Astrocyte (in vitro differentiated cells and primary cell): ENCODE measurements around the gene ATP1B1. TPM values are rescaled to one million over a fixed set of nuclear protein-coding genes. Genes with fewer than 3 reads are reported as not detected.
A peak's percentile ranks its signal among the peaks of the same experiment; 100 is the strongest.

Experiments used
- DNase-seq: peaks from one replicate; pipeline ENCODE4 v3.0.0-alpha.2; 2010; ENCODE audit warnings: low read depth
- FAIRE-seq: peaks from 2 replicates; lab custom pipeline; 2011; peaks lifted over from hg19 to GRCh38; lab: Jason Lieb, UNC
- H2AFZ ChIP-seq: 2 replicates; pipeline ENCODE4 v1.6.0; 2012; ENCODE audit warnings: low read depth, low read length, inconsistent platforms
- H3K27ac ChIP-seq: 2 replicates; pipeline ENCODE4 v1.5.1; 2011; ENCODE audit warnings: low read depth, low read length, inconsistent platforms
- H3K27me3 ChIP-seq: 2 replicates; pipeline ENCODE4 v1.6.0; 2011; ENCODE audit warnings: low read length, inconsistent platforms; ENCODE audit not compliant: insufficient read depth
- H3K36me3 ChIP-seq: 2 replicates; pipeline ENCODE4 v1.5.1; 2011; ENCODE audit warnings: low read length, inconsistent platforms; ENCODE audit not compliant: insufficient read depth
- H3K4me1 ChIP-seq: 2 replicates; pipeline ENCODE4 v1.5.1; 2011; ENCODE audit warnings: low read length, inconsistent platforms; ENCODE audit not compliant: insufficient read depth
- H3K4me2 ChIP-seq: 2 replicates; pipeline ENCODE4 v1.6.0; 2012; ENCODE audit warnings: low read length, inconsistent platforms
- H3K4me3 ChIP-seq: 2 replicates; pipeline ENCODE4 v1.5.1; 2011; ENCODE audit warnings: low read depth, mild to moderate bottlenecking, low read length, inconsistent platforms; ENCODE audit not compliant: insufficient read depth
- H3K79me2 ChIP-seq: 2 replicates; pipeline ENCODE4 v1.6.0; 2012; ENCODE audit warnings: mild to moderate bottlenecking, low read length, inconsistent platforms; ENCODE audit not compliant: insufficient read depth
- H3K9ac ChIP-seq: 2 replicates; pipeline ENCODE4 v1.6.0; 2012; ENCODE audit warnings: mild to moderate bottlenecking, low read length, inconsistent platforms
- H3K9me3 ChIP-seq: 2 replicates; pipeline ENCODE4 v1.5.1; 2012; ENCODE audit warnings: low read depth, mild to moderate bottlenecking, low read length, inconsistent platforms; ENCODE audit not compliant: insufficient read depth
- H4K20me1 ChIP-seq: 2 replicates; pipeline ENCODE4 v1.6.0; 2012; ENCODE audit warnings: low read length, inconsistent platforms; ENCODE audit not compliant: insufficient read depth
- H3K27ac Mint-ChIP-seq: one replicate; pipeline ENCODE4 v1.8.0; 2021; ENCODE audit warnings: mild to moderate bottlenecking, mixed read lengths; ENCODE audit not compliant: unreplicated experiment
- H3K27me3 Mint-ChIP-seq: one replicate; pipeline ENCODE4 v1.8.0; 2021; ENCODE audit warnings: low read depth, mixed read lengths; ENCODE audit not compliant: unreplicated experiment
- H3K36me3 Mint-ChIP-seq: one replicate; pipeline ENCODE4 v1.8.0; 2021; ENCODE audit warnings: low read depth, mixed read lengths; ENCODE audit not compliant: unreplicated experiment
- H3K4me1 Mint-ChIP-seq: one replicate; pipeline ENCODE4 v1.8.0; 2021; ENCODE audit warnings: low read depth, mixed read lengths; ENCODE audit not compliant: unreplicated experiment
- H3K4me3 Mint-ChIP-seq: one replicate; pipeline ENCODE4 v1.8.0; 2021; ENCODE audit warnings: mild to moderate bottlenecking, moderate library complexity, mixed read lengths; ENCODE audit not compliant: unreplicated experiment
- H3K9me3 Mint-ChIP-seq: one replicate; pipeline ENCODE4 v1.8.0; 2021; ENCODE audit warnings: mild to moderate bottlenecking, mixed read lengths; ENCODE audit not compliant: unreplicated experiment
- EZH2 ChIP-seq: IDR thresholded peaks from 2 replicates; pipeline ENCODE4 v1.6.1; 2012; ENCODE audit warnings: mild to moderate bottlenecking, low read length, inconsistent platforms; ENCODE audit not compliant: insufficient read depth
- total RNA-seq: library from RNA; stranded (reverse); gene quantifications from 2 replicates; pipeline ENCODE4 v1.2.1, GENCODE V29; 2021
- TF ChIP-seq, protein P1 (sequence below): IDR thresholded peaks from 2 replicates; pipeline ENCODE4 v1.5.1; 2011; ENCODE audit warnings: low read depth, mild to moderate bottlenecking, inconsistent platforms, low read length, moderate library complexity; ENCODE audit not compliant: insufficient read depth

ATP1B1 gene
- total RNA-seq, 1 donor from 2014 or later: 56.5 TPM

DNA sequence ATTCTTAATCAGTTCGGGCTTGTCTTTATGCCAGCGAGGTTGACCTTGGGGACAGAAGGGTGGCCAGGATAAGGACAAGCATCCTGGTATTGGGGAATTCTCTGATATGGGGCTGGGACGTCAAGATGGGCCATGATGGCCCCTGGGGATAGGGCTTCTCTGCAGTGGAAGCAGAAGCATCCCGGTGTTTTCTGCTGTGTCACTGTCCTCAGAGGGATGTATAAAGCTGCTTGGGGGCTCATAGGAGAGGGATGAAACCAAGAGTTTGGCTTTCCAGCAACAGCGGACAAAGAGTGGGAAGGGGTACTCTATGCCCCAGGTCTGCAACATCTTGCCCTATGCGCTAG, 1.4 kb upstream of the ATP1B1 start:
- Mint-ChIP-seq H3K9me3 (peaks cover 1% of the 10 kb centered on the region), H3K4me3 (peak overlapping the region; percentile 70), H3K27ac (no peak overlapping the region), H3K27me3 (peaks cover 4% of the 10 kb centered on the region), H3K4me1 (peaks cover 39% of the 10 kb centered on the region), H3K36me3 (peaks cover 2% of the 10 kb centered on the region)
- no peaks in the 10 kb centered on the region for H3K9me3 ChIP-seq
- H3K27me3 ChIP-seq: peaks cover 14% of the 10 kb centered on the region
- peaks cover 48% of the 10 kb centered on the region for H3K4me1 ChIP-seq
- TF ChIP-seq, protein P1, sequence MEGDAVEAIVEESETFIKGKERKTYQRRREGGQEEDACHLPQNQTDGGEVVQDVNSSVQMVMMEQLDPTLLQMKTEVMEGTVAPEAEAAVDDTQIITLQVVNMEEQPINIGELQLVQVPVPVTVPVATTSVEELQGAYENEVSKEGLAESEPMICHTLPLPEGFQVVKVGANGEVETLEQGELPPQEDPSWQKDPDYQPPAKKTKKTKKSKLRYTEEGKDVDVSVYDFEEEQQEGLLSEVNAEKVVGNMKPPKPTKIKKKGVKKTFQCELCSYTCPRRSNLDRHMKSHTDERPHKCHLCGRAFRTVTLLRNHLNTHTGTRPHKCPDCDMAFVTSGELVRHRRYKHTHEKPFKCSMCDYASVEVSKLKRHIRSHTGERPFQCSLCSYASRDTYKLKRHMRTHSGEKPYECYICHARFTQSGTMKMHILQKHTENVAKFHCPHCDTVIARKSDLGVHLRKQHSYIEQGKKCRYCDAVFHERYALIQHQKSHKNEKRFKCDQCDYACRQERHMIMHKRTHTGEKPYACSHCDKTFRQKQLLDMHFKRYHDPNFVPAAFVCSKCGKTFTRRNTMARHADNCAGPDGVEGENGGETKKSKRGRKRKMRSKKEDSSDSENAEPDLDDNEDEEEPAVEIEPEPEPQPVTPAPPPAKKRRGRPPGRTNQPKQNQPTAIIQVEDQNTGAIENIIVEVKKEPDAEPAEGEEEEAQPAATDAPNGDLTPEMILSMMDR: no peak
- H3K4me3 ChIP-seq: no peak overlapping the region
- H2AFZ ChIP-seq: no peak overlapping the region
- DNase-seq: no peak
- no peak overlapping the region for H3K27ac ChIP-seq
- peaks cover 11% of the 10 kb centered on the region for H4K20me1 ChIP-seq
- H3K36me3 ChIP-seq: no peaks in the 10 kb centered on the region
- H3K9ac ChIP-seq: no peak overlapping the region
- peaks cover 35% of the 10 kb centered on the region for H3K79me2 ChIP-seq
- peak overlapping the region; percentile 83 for H3K4me2 ChIP-seq
- FAIRE-seq: no peak

DNA sequence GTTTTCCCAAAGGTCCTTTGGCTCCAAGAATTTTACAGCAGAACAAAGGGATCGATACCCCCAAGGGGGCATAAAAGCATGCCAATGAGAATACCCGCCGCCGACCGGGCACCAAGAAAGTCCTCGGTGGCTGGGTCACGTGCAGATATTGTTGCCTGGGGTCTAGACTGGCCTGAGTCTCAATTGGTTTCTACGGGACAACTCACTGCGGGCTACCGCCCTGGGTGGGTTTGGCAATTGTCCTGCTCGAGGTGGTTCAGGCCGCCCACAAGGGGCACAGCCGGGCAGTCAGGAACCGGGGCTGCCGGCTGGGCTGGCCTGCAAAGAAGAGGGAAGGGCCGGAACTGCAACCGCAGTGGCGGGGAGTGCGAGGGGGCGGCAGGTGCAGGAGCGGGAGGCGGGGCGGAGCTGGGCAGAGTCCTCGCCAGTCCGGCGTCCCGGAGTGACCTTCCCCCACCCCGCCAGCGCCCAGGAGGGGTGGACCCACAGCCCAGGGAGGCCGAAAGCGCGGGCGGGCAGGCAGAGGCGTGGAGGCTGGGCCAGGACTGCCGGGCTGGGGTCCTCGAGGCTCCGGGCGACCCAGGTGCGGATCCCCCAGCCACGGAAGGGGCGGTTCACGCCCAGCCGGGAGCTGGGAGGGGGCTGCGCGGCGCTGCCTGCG, 926 bp upstream of the ATP1B1 start:
- FAIRE-seq: no peak
- H3K36me3 Mint-ChIP-seq: peaks cover 2% of the 10 kb centered on the region
- H3K27ac ChIP-seq: no peak overlapping the region

More for the DNA sequence above, 926 bp upstream of the ATP1B1 start:
- Mint-ChIP-seq H3K27ac (no peak overlapping the region), H3K9me3 (peaks cover 1% of the 10 kb centered on the region), H3K27me3 (peaks cover 4% of the 10 kb centered on the region), H3K4me3 (peak overlapping the region; percentile 70), H3K4me1 (peaks cover 40% of the 10 kb centered on the region)
- TF ChIP-seq EZH2: peak; percentile 55
- TF ChIP-seq, protein P1: no peak
- Histone ChIP-seq H3K9me3 (no peaks in the 10 kb centered on the region), H3K4me3 (peak overlapping the region; percentile 54), H3K4me2 (peak overlapping the region; percentile 83), H3K27me3 (peaks cover 14% of the 10 kb centered on the region), H3K79me2 (peaks cover 40% of the 10 kb centered on the region), H3K36me3 (no peaks in the 10 kb centered on the region), H2AFZ (peak overlapping the region; percentile 52), H3K4me1 (peaks cover 53% of the 10 kb centered on the region), H3K9ac (peak overlapping the region; percentile 92), H4K20me1 (peaks cover 11% of the 10 kb centered on the region)
- DNase-seq: no peak
